ENCODE results near the gene RRP7A. TPM values are rescaled to one million over a fixed set of nuclear protein-coding genes. Genes with fewer than 3 reads are reported as not detected.

RRP7A gene
- total and polyA plus RNA-seq, 2 of the 13 experiments (the other 11 are each of a cell fraction or from before 2014, with no cell fraction given): 15.3 to 41.6 TPM

DNA sequence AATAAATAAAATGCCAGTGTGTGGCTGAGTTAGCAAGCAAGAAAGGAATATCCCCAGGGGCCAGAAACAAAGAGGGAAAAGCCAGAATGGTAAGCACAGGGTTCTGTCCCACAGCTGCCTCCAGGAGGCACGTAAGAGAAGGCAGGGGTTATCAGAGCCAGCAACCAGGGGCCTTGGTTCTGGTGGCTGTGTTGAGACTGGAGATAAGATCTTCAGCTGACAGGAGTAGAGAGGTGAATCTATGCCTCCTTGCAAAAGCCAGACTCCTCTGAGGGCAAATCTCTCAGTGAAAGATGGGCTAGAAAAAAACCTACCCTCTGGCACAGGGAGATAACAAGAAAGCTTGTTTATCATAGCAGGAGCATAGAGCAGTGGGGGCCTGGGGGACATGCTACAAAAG is 57.6 kb downstream of the RRP7A start (continued):
- TF ChIP-seq SIX1 (CRISPR knock-in tag; IDR thresholded peaks at IDR 0.05; ENCODE audit: borderline replicate concordance): no peak
- TF ChIP-seq, protein P1, sequence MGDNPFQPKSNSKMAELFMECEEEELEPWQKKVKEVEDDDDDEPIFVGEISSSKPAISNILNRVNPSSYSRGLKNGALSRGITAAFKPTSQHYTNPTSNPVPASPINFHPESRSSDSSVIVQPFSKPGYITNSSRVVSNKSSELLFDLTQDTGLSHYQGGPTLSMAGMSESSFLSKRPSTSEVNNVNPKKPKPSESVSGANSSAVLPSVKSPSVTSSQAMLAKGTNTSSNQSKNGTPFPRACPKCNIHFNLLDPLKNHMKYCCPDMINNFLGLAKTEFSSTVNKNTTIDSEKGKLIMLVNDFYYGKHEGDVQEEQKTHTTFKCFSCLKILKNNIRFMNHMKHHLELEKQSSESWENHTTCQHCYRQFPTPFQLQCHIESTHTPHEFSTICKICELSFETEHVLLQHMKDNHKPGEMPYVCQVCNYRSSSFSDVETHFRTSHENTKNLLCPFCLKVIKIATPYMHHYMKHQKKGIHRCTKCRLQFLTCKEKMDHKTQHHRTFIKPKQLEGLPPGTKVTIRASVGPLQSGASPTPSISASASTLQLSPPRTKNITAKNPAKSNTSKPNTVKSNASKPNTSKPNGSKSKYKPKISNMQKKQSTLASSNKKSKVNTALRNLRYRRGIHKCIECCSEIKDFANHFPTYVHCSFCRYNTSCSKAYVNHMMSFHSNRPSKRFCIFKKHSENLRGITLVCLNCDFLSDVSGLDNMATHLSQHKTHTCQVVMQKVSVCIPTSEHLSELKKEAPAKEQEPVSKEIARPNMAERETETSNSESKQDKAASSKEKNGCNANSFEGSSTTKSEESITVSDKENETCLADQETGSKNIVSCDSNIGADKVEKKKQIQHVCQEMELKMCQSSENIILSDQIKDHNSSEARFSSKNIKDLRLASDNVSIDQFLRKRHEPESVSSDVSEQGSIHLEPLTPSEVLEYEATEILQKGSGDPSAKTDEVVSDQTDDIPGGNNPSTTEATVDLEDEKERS (CRISPR knock-in tag; IDR thresholded peaks at IDR 0.05): no peak
- TF ChIP-seq CENPX (CRISPR knock-in tag; IDR thresholded peaks at IDR 0.05): no peak
- no peak for TF ChIP-seq MYC (CRISPR knock-in tag; IDR thresholded peaks at IDR 0.05; ENCODE audit: borderline replicate concordance)
- no peak for TF ChIP-seq HDAC2 (CRISPR knock-in tag; IDR thresholded peaks at IDR 0.05)
- TF ChIP-seq SP5 (CRISPR knock-in tag; IDR thresholded peaks at IDR 0.05; ENCODE audit: borderline replicate concordance, low read depth): no peak

DNA sequence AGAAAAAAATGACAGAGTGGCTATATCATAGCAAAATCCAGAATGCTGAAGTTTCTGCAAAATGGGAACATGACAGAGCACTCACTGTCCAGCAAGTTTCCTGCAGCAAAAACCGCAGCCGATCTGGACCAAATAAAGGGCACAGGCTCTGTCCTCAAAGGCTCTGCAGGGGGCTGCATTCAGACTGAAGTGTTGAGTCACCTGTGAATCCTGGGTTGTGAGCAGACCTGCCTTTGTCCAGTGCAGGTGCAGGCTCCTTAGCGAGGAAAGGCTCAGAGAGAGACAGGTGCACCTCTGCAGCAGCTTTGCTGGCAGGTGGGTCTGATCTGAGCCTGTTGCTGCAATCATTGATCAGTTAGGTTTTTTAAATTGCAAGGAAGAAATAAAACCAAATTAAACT is 58.1 kb downstream of the RRP7A start:
- no peaks in the 10 kb centered on the region for H3K4me1 ChIP-seq (ENCODE audit: insufficient read depth, low read length)
- H3K27me3 ChIP-seq (ENCODE audit: control insufficient read depth in 1 of 2, insufficient read depth in 2 of 2, low read length in 2 of 2): peaks cover 0 to 10% of the 10 kb centered on the region in 2 experiments; a peak in 1 of 5 replicates
- H4K20me1 ChIP-seq (ENCODE audit: insufficient read depth, low read length): no peaks in the 10 kb centered on the region
- no peak overlapping the region for H3K4me3 ChIP-seq (replicated peaks in 1 of 3; ENCODE audit: insufficient read depth in 1 of 3, low read depth in 2 of 3, low read length in 3 of 3)
- POLR2A ChIA-PET: no interaction called here
- H3K4me2 ChIP-seq (ENCODE audit: low read depth, low read length): no peak overlapping the region
- in situ Hi-C loops (cut with HindIII; ENCODE audit: extremely low pct_ligation_motif_present, low pct_unique_long_range_greater_than_20kb): no loop called here
- no peaks in the 10 kb centered on the region for H3K9me3 ChIP-seq (ENCODE audit: low read length)
- H2AFZ ChIP-seq (ENCODE audit: low read length): no peak overlapping the region
- no peaks in the 10 kb centered on the region for H3K79me2 ChIP-seq (ENCODE audit: insufficient read depth, low read length)
- DNase-seq (ENCODE audit: low spot score) (no peak), FAIRE-seq (no peak), ATAC-seq (no peak)
- intact Hi-C loops (cut with micrococcal nuclease; ENCODE audit: unreplicated experiment): no loop called here
- no peak overlapping the region for H3K9ac ChIP-seq (ENCODE audit: insufficient read depth, low read depth, low read length)
- no TSS peak for BruUV-seq (replicated peaks)
- H3K27ac ChIP-seq (ENCODE audit: extremely low read length, insufficient read depth, low read length): no peak overlapping the region
- 4% methylated on average over 3 of the region's 3 CpGs for WGBS (ENCODE audit: low lambda C conversion rate)
- H3K36me3 ChIP-seq (replicated peaks in 1 of 2; ENCODE audit: control insufficient read depth in 1 of 2, insufficient read depth in 2 of 2, low read length in 2 of 2): no peaks in the 10 kb centered on the region
- CTCF ChIA-PET (ENCODE audit: low intra/inter-chr PET ratio, low total read pairs): no interaction called here
- TF ChIP-seq, protein P2, sequence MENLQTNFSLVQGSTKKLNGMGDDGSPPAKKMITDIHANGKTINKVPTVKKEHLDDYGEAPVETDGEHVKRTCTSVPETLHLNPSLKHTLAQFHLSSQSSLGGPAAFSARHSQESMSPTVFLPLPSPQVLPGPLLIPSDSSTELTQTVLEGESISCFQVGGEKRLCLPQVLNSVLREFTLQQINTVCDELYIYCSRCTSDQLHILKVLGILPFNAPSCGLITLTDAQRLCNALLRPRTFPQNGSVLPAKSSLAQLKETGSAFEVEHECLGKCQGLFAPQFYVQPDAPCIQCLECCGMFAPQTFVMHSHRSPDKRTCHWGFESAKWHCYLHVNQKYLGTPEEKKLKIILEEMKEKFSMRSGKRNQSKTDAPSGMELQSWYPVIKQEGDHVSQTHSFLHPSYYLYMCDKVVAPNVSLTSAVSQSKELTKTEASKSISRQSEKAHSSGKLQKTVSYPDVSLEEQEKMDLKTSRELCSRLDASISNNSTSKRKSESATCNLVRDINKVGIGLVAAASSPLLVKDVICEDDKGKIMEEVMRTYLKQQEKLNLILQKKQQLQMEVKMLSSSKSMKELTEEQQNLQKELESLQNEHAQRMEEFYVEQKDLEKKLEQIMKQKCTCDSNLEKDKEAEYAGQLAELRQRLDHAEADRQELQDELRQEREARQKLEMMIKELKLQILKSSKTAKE (CRISPR knock-in tag; IDR thresholded peaks at IDR 0.05; ENCODE audit: borderline replicate concordance): no peak
- no peak for TF ChIP-seq ZNF792 (CRISPR knock-in tag; IDR thresholded peaks at IDR 0.05)
- TF ChIP-seq, protein P3, sequence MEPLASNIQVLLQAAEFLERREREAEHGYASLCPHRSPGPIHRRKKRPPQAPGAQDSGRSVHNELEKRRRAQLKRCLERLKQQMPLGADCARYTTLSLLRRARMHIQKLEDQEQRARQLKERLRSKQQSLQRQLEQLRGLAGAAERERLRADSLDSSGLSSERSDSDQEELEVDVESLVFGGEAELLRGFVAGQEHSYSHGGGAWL (CRISPR knock-in tag; IDR thresholded peaks at IDR 0.05): no peak
- TF ChIP-seq RARA (CRISPR knock-in tag; IDR thresholded peaks at IDR 0.05): no peak
- no peak for TF ChIP-seq ZNF446 (CRISPR knock-in tag; IDR thresholded peaks at IDR 0.05)
- TF ChIP-seq, protein P4, sequence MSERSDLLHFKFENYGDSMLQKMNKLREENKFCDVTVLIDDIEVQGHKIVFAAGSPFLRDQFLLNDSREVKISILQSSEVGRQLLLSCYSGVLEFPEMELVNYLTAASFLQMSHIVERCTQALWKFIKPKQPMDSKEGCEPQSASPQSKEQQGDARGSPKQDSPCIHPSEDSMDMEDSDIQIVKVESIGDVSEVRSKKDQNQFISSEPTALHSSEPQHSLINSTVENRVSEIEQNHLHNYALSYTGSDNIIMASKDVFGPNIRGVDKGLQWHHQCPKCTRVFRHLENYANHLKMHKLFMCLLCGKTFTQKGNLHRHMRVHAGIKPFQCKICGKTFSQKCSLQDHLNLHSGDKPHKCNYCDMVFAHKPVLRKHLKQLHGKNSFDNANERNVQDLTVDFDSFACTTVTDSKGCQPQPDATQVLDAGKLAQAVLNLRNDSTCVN (CRISPR knock-in tag; IDR thresholded peaks at IDR 0.05; ENCODE audit: borderline replicate concordance): no peak
- TF ChIP-seq, protein P5, sequence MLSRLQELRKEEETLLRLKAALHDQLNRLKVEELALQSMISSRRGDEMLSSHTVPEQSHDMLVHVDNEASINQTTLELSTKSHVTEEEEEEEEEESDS (CRISPR knock-in tag; IDR thresholded peaks at IDR 0.05; ENCODE audit: borderline replicate concordance): no peak
- TF ChIP-seq SUZ12 (IDR thresholded peaks at IDR 0.05; ENCODE audit: low read depth, low read length): no peak
